Vagina (tissue), 2 donors: ENCODE data around the gene MAB21L1. TPM values are rescaled to one million over a fixed set of nuclear protein-coding genes. Genes with fewer than 3 reads are reported as not detected.

ENCODE experiments used
- DNase-seq, 2 donors: peaks; one replicate each; pipeline ENCODE4 v3.0.0-alpha.2; 2017; ENCODE audit errors: extremely low spot score in 2 of 2
- H3K27ac ChIP-seq: fragments of 200-600 bp; sonication (generic); one replicate; pipeline ENCODE4 v1.5.1; 2019
- H3K27me3 ChIP-seq: fragments of 200-600 bp; sonication (generic); one replicate; pipeline ENCODE4 v1.5.1; 2019
- H3K36me3 ChIP-seq, 2 donors: fragments of 200-600 bp; sonication (generic); one replicate each; pipeline ENCODE4 v1.5.1; 2017 to 2019
- H3K4me1 ChIP-seq: fragments of 200-600 bp; sonication (generic); one replicate; pipeline ENCODE4 v1.5.1; 2019
- H3K4me3 ChIP-seq, 2 donors: fragments of 200-600 bp; sonication (generic); 1 replicate in 1 of 2; 2 replicates in 1 of 2; pipeline ENCODE4 v1.5.1; 2016 to 2019
- H3K9me3 ChIP-seq: fragments of 200-600 bp; sonication (generic); one replicate; pipeline ENCODE4 v1.5.1; 2019
- POLR2A ChIP-seq, 2 donors: fragments of 450-650 bp; IDR thresholded peaks; one replicate each; pipeline ENCODE4 v1.6.1; 2017; ENCODE audit warnings: antibody characterized with exemption in 2 of 2, mild to moderate bottlenecking in 2 of 2, moderate library complexity in 2 of 2
- POLR2AphosphoS5 ChIP-seq, 2 donors: sonication (generic); formaldehyde crosslinking; IDR thresholded peaks; one replicate each; pipeline ENCODE4 v1.9.0; 2017; ENCODE audit warnings: antibody characterized with exemption in 2 of 2, mild to moderate bottlenecking in 2 of 2, low read depth in 1 of 2; ENCODE audit not compliant: insufficient read depth in 1 of 2
- intact Hi-C: fragments of 100-400 bp; cut with DNase I; formaldehyde crosslinking; loops from one replicate; pipeline ENCODE4 v1.15.1; 2023
- total RNA-seq: library from RNA; depleted of rRNA; stranded (reverse); fragments of >200 nt; gene quantifications from one replicate; pipeline ENCODE4 v1.2.3, GENCODE V29; 2016
- TF ChIP-seq, protein P1 (sequence below), 3 experiments: fragments of 450-650 bp in 2 of 3; fragments of 200-600 bp in 1 of 3; sonication (generic) in 1 of 3; IDR thresholded peaks; one replicate each; pipeline ENCODE4 v1.5.1; 2017 to 2019; ENCODE audit warnings: antibody characterized with exemption in 3 of 3, mild to moderate bottlenecking in 2 of 3, moderate library complexity in 2 of 3

The MAB21L1 gene
- total RNA-seq, 1 donor from 2014 or later = 0.74 TPM

DNA sequence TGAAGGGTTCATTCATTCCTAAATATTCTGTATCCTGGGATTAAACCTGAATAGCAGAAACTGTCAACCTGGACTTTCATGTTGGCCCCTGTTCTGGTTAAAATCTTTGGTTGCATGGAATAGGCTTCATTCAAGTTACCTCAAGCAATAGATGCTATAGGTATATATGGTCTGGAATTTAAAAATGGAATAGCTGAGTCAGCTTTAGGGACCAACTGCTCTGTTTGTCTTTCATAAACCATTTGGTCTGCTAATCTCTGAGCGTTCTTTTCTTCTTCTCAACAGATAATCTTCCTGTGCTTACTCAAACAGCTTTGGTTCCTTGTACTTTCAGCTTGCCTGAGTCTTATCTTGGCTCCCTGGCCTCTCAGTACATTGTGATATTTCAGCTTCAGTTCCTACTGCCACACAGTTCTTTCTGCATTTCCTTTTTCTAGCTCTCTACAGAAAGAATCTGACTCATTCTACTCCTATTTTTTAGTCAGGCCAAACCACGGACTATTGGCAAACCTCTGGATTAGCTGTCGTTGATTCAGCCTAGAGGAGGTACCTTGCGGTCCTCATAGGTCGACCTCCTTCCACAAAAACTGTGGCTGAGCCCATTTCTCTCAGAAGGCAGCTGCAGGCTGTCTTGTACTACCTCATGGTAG lies 35.9 kb upstream of the MAB21L1 start:
- peak in 1 of 2 donors; percentile 89 for DNase-seq
- H3K36me3 ChIP-seq = no peaks in the 10 kb centered on the region
- H3K27ac ChIP-seq = no peak overlapping the region
- no peaks in the 10 kb centered on the region for H3K9me3 ChIP-seq
- no peak for TF ChIP-seq POLR2A (IDR thresholded peaks at IDR 0.05)
- no peaks in the 10 kb centered on the region for H3K27me3 ChIP-seq
- no peaks in the 10 kb centered on the region for H3K4me1 ChIP-seq
- H3K4me3 ChIP-seq = no peak overlapping the region
- intact Hi-C loops = no loop called here

DNA sequence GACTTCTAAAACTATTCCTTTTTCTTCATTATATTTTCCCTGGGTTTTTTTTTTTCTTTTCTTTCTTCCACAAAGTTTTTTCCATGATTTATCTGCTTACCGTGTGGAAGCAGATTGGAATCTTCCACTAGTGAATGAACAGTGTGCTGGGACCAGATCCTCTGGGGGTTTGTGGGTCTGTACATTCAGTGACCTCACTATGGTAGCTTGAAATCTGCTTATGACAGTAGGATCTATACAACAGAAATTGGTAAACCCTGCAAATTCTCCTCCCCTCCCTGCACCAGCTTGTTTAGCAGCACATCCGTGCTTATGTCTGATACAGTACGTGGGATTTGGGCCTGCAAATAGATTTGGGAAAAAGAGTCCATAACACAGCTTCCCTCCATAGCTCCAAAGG lies 26.0 kb upstream of the MAB21L1 start:
- H3K9me3 ChIP-seq = no peaks in the 10 kb centered on the region
- no peak for DNase-seq
- intact Hi-C loops = no loop called here
- no peaks in the 10 kb centered on the region for H3K36me3 ChIP-seq
- no peak overlapping the region for H3K27ac ChIP-seq
- TF ChIP-seq, protein P1, sequence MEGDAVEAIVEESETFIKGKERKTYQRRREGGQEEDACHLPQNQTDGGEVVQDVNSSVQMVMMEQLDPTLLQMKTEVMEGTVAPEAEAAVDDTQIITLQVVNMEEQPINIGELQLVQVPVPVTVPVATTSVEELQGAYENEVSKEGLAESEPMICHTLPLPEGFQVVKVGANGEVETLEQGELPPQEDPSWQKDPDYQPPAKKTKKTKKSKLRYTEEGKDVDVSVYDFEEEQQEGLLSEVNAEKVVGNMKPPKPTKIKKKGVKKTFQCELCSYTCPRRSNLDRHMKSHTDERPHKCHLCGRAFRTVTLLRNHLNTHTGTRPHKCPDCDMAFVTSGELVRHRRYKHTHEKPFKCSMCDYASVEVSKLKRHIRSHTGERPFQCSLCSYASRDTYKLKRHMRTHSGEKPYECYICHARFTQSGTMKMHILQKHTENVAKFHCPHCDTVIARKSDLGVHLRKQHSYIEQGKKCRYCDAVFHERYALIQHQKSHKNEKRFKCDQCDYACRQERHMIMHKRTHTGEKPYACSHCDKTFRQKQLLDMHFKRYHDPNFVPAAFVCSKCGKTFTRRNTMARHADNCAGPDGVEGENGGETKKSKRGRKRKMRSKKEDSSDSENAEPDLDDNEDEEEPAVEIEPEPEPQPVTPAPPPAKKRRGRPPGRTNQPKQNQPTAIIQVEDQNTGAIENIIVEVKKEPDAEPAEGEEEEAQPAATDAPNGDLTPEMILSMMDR (IDR thresholded peaks at IDR 0.05) = no peak
- no peaks in the 10 kb centered on the region for H3K27me3 ChIP-seq
- no peak overlapping the region for H3K4me3 ChIP-seq
- peaks cover 7% of the 10 kb centered on the region for H3K4me1 ChIP-seq

DNA sequence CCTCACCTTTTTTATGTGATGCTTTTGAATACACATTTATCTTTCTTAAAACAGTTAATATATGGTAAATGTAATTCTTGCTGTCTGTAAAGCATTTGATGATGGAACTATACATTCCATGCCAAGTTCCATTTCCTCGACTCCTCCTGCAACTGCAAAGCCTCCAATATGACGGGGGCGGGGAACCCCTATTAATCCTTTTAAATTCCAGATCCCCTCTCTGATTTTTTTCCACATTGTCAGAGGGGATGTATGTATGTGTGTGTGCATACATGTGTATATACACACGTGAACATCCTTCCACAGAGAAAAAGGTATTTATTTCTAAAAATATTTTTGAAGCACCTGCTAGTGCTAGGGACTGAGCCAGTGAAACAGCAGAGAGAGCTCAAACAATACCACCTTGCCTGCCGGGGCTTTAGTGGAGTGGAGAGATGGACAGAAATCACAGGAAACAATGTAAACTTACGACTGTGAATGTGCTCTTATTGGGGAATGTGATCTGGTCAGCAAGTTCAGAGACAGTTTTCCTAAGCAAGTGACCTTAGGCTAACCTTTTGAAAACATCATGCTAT lies 25.3 kb upstream of the MAB21L1 start:
- TF ChIP-seq, protein P1 (IDR thresholded peaks at IDR 0.05) = no peak
- TF ChIP-seq POLR2AphosphoS5 (IDR thresholded peaks at IDR 0.05; ENCODE audit: insufficient read depth in 1 of 2, low read depth in 1 of 2) (no peak), POLR2A (IDR thresholded peaks at IDR 0.05) (no peak)

DNA sequence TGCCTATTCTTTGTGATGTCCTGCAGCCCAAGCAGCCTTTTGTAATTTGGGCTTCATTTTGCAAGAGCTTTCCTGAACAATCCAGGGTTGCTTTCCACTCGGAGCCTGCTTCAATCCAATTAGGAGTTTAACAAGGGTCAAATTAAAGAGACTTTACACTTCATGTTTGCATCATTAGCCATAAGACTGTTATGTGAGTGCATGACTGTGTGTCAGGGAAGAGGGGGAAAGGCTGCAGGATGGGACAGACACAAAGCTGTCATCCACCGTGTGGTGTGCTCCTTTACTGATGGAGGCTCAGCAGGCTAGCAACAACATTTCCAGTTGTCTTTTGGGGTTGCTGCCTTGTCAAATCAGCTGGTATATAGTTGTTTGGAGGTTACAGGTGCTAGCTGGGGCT lies 23.7 kb upstream of the MAB21L1 start:
- TF ChIP-seq, protein P1 (IDR thresholded peaks at IDR 0.05) = no peak
- TF ChIP-seq POLR2A (IDR thresholded peaks at IDR 0.05) (no peak), POLR2AphosphoS5 (IDR thresholded peaks at IDR 0.05; ENCODE audit: insufficient read depth in 1 of 2, low read depth in 1 of 2) (no peak)
- Histone ChIP-seq H3K27ac (no peak overlapping the region), H3K4me1 (peaks cover 7% of the 10 kb centered on the region), H3K9me3 (no peaks in the 10 kb centered on the region), H3K36me3 (no peaks in the 10 kb centered on the region), H3K4me3 (no peak overlapping the region), H3K27me3 (no peaks in the 10 kb centered on the region)
- DNase-seq = no peak
- intact Hi-C loops = no loop called here

More for the DNA sequence above, 25.3 kb upstream of the MAB21L1 start:
- Histone ChIP-seq H3K4me1 (peaks cover 7% of the 10 kb centered on the region), H3K4me3 (no peak overlapping the region), H3K27ac (no peak overlapping the region), H3K9me3 (no peaks in the 10 kb centered on the region), H3K27me3 (no peaks in the 10 kb centered on the region), H3K36me3 (no peaks in the 10 kb centered on the region)
- no peak for DNase-seq
- intact Hi-C loops = no loop called here

DNA sequence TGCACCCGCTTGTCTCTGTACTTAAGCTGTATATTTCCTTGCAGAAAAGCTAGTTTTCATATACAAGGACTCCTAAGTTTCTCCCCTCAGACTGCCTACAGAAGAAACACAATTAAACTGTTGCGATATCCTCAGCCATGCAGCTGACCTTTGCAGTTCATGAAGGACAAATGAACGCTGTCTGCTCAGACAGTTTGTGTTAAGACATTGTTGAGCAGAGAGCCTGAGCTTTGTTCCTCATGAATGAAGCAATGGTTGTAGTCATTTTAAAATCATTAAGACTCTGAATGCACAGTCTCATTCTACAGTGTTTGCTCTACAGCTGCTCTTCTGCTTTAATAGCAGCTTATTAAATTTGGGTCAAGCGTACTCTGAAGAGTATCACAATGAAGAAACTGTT lies 23.2 kb upstream of the MAB21L1 start:
- Histone ChIP-seq H3K9me3 (no peaks in the 10 kb centered on the region), H3K4me1 (peaks cover 7% of the 10 kb centered on the region), H3K27ac (no peak overlapping the region), H3K4me3 (no peak overlapping the region), H3K27me3 (no peaks in the 10 kb centered on the region), H3K36me3 (no peaks in the 10 kb centered on the region)
- DNase-seq = no peak
- intact Hi-C loops = no loop called here
- TF ChIP-seq, protein P1 (IDR thresholded peaks at IDR 0.05) = no peak
- no peak for TF ChIP-seq POLR2A (IDR thresholded peaks at IDR 0.05)
- no peak for TF ChIP-seq POLR2AphosphoS5 (IDR thresholded peaks at IDR 0.05; ENCODE audit: insufficient read depth in 1 of 2, low read depth in 1 of 2)
